K562 (cell line): ENCODE measurements around the gene APCDD1. TPM values are rescaled to one million over a fixed set of nuclear protein-coding genes. Genes with fewer than 3 reads are reported as not detected.

Experiments
- ATAC-seq: fragments of 200-7000 bp; cut with Tn5 transposase; 3 replicates; pipeline ENCODE4 v1.9.1; 2020; ENCODE audit warnings: moderate library complexity
- BruUV-seq: library from RNA; stranded (reverse); fragments of 400-500 nt; replicated peaks from 2 replicates; lab custom pipeline; 2021; lab: Mats Ljungman, UMichigan
- CTCF ChIA-PET: fragments of 300-600 bp; formaldehyde crosslinking; extraction: SDS; loops from one replicate; lab custom pipeline; 2021; ENCODE audit warnings: low intra/inter-chr PET ratio; lab: Yijun Ruan, JAX
- POLR2A ChIA-PET: fragments of 300-600, 350-650 bp; sonication (Branson Sonifier 250); formaldehyde crosslinking; extraction: SDS; loops from one replicate; lab custom pipeline; 2021; ENCODE audit warnings: antibody characterized with exemption, inconsistent platforms; lab: Yijun Ruan, JAX
- DNase-seq, 4 experiments: peaks; one replicate each; pipeline versions ENCODE4 v3.0.0 to v3.0.0-alpha.2; 2011 to 2018; ENCODE audit warnings: low spot score in 3 of 4, mixed read lengths in 3 of 4; ENCODE audit errors: extremely low read depth in 1 of 4
- FAIRE-seq: peaks from 2 replicates; lab custom pipeline; 2011; peaks lifted over from hg19 to GRCh38; lab: Jason Lieb, UNC
- H2AFZ ChIP-seq: 2 replicates; pipeline ENCODE4 v1.6.0; 2011; ENCODE audit warnings: low read depth, low read length, control low read depth, inconsistent platforms
- H3K27ac ChIP-seq: fragments of 200-600 bp; 3 replicates; pipeline ENCODE4 v1.8.0; 2011; ENCODE audit warnings: low read depth, mild to moderate bottlenecking, control low read depth, inconsistent platforms, low read length, moderate library complexity, mixed read lengths; ENCODE audit errors: extremely low read depth
- H3K27me3 ChIP-seq, 2 experiments: fragments of 300-600 bp in 1 of 2; 2 replicates in 1 of 2; 3 replicates in 1 of 2; pipeline versions ENCODE4 v1.6.0 to v1.8.0; 2011; ENCODE audit warnings: inconsistent platforms in 2 of 2, low read length in 2 of 2, mild to moderate bottlenecking in 1 of 2, mixed read lengths in 1 of 2, moderate library complexity in 1 of 2; ENCODE audit not compliant: control insufficient read depth in 2 of 2, insufficient read depth in 2 of 2
- H3K36me3 ChIP-seq: fragments of 300-600 bp; 3 replicates; pipeline ENCODE4 v1.8.0; 2011; ENCODE audit warnings: mild to moderate bottlenecking, low read length, inconsistent platforms; ENCODE audit not compliant: control insufficient read depth, insufficient read depth
- H3K4me1 ChIP-seq, 2 experiments: fragments of 200-600 bp in 1 of 2; replicated peaks in 1 of 2; 2 replicates in 1 of 2; 3 replicates in 1 of 2; pipeline versions ENCODE4 v1.5.1 to v1.8.0; 2011; ENCODE audit warnings: inconsistent platforms in 2 of 2, low read length in 2 of 2, mild to moderate bottlenecking in 1 of 2, mixed read lengths in 1 of 2, moderate library complexity in 1 of 2; ENCODE audit not compliant: control insufficient read depth in 2 of 2, insufficient read depth in 2 of 2
- H3K4me2 ChIP-seq: 2 replicates; pipeline ENCODE4 v1.6.1; 2011; ENCODE audit warnings: low read length, control low read depth, inconsistent platforms, mixed read lengths; ENCODE audit not compliant: insufficient read depth
- H3K4me3 ChIP-seq: fragments of 200-600 bp; sonication (generic), shearing (Covaris generic); 2 replicates; pipeline ENCODE4 v1.5.1; 2016; ENCODE audit warnings: control low read depth, inconsistent platforms
- H3K79me2 ChIP-seq: fragments of 200-600 bp; 3 replicates; pipeline ENCODE4 v1.8.0; 2011; ENCODE audit warnings: low read length, inconsistent platforms; ENCODE audit not compliant: control insufficient read depth, insufficient read depth
- H3K9ac ChIP-seq, 2 experiments: 2 replicates each; pipeline versions ENCODE4 v1.6.0 to v1.6.1; 2011; ENCODE audit warnings: low read depth in 2 of 2, low read length in 2 of 2, control low read depth in 1 of 2, inconsistent platforms in 1 of 2, mild to moderate bottlenecking in 1 of 2, mixed read lengths in 1 of 2; ENCODE audit not compliant: insufficient read depth in 1 of 2
- H3K9me1 ChIP-seq: one replicate; pipeline ENCODE4 v1.6.0; 2011; ENCODE audit warnings: inconsistent platforms, mild to moderate bottlenecking, low read length, moderate library complexity; ENCODE audit not compliant: control insufficient read depth, insufficient read depth
- H3K9me3 ChIP-seq: replicated peaks from 2 replicates; pipeline ENCODE4 v1.5.1; 2011; ENCODE audit warnings: low read depth, low read length, inconsistent platforms; ENCODE audit not compliant: control insufficient read depth, insufficient read depth
- H4K20me1 ChIP-seq: replicated peaks from 2 replicates; pipeline ENCODE4 v1.6.1; 2011; ENCODE audit warnings: low read length, inconsistent platforms, mixed read lengths; ENCODE audit not compliant: control insufficient read depth, insufficient read depth
- HNRNPH1 ChIP-seq: fragments of 200-400 bp; formaldehyde crosslinking; optimal IDR thresholded peaks from 2 replicates; pipeline ENCODE3; 2017; ENCODE audit warnings: low read depth, mild to moderate bottlenecking, low read length, moderate library complexity
- MED1 ChIP-seq: sonication (generic); formaldehyde crosslinking; IDR thresholded peaks from 2 replicates; pipeline ENCODE4 v1.8.1; 2023; ENCODE audit warnings: missing genetic modification reagents, borderline replicate concordance
- MEF2D ChIP-seq: conservative IDR thresholded peaks from 2 replicates; pipeline ENCODE4 v1.6.1; 2016; ENCODE audit warnings: low read depth, missing genetic modification characterization, missing compliant biosample characterization
- NR2C1 ChIP-seq, 2 experiments: fragments of 450-650 bp; IDR thresholded peaks; 2 replicates each; pipeline ENCODE4 v1.6.1; 2017; ENCODE audit warnings: mild to moderate bottlenecking in 2 of 2, antibody characterized with exemption in 1 of 2, inconsistent platforms in 1 of 2, missing compliant biosample characterization in 1 of 2, missing genetic modification characterization in 1 of 2
- NRF1 ChIP-seq, 2 experiments: fragments of 450-650 bp; IDR thresholded peaks in 1 of 2; conservative IDR thresholded peaks in 1 of 2; 2 replicates each; pipeline ENCODE4 v1.6.1; 2014; ENCODE audit warnings: mild to moderate bottlenecking in 2 of 2
- WGBS: fragments of 100-300 bp; shearing (Covaris generic); methylation state at CpG from one replicate; pipeline ENCODE4 v1.1.6; 2016; ENCODE audit warnings: low coverage, mixed read lengths; ENCODE audit not compliant: insufficient coverage; ENCODE audit errors: missing lambda C conversion rate; 5-methylcytosine and 5-hydroxymethylcytosine counted together
- in situ Hi-C: fragments of 300-500 bp; cut with MboI; formaldehyde crosslinking; loops from 4 replicates; pipeline ENCODE4 v1.15.0; 2018; ENCODE audit warnings: inconsistent platforms, mixed read lengths
- intact Hi-C: fragments of 100-400 bp; cut with micrococcal nuclease; formaldehyde crosslinking; loops from 2 replicates; pipeline ENCODE4 v1.14.2; 2022
- polyA plus RNA-seq, 8 experiments: library from polyadenylated mRNA; depleted of rRNA in 4 of 8; stranded (reverse) in 5 of 8; unstranded in 3 of 8; fragments of >200 nt; fragmentation: Nextera tagmentation in 2 of 8; fragmentation: Illumina TruSeq in 1 of 8; extraction: Ambion mirVana in 2 of 8; extraction: Trizol in 1 of 8; gene quantifications; 2 replicates each; pipeline versions ENCODE4 v1.2.1 to v1.2.3, GENCODE V29; 2011 to 2014; ENCODE audit warnings: inconsistent platforms in 1 of 8, missing spikeins in 1 of 8
- total RNA-seq, 7 experiments: library from RNA; depleted of rRNA in 6 of 7; stranded (reverse); fragments of >200 nt in 6 of 7; fragmentation: Illumina TruSeq in 2 of 7; extraction: Trizol in 2 of 7; gene quantifications; 2 replicates each; pipeline versions ENCODE4 v1.2.1 to v1.2.3, GENCODE V29; 2011 to 2021; ENCODE audit warnings: low replicate concordance in 1 of 7
- TF ChIP-seq, protein P1 (sequence below): fragments of 250-450 bp; sonication (Bioruptor Pico); IDR thresholded peaks from 2 replicates; pipeline ENCODE4 v1.4.0; 2020; ENCODE audit warnings: mild to moderate bottlenecking, moderate library complexity

Gene APCDD1
- total and polyA plus RNA-seq, 9 of the 15 experiments (the other 6 are each of a cell fraction or from before 2014, with no cell fraction given), result 0.07 TPM; not detected in 8

DNA sequence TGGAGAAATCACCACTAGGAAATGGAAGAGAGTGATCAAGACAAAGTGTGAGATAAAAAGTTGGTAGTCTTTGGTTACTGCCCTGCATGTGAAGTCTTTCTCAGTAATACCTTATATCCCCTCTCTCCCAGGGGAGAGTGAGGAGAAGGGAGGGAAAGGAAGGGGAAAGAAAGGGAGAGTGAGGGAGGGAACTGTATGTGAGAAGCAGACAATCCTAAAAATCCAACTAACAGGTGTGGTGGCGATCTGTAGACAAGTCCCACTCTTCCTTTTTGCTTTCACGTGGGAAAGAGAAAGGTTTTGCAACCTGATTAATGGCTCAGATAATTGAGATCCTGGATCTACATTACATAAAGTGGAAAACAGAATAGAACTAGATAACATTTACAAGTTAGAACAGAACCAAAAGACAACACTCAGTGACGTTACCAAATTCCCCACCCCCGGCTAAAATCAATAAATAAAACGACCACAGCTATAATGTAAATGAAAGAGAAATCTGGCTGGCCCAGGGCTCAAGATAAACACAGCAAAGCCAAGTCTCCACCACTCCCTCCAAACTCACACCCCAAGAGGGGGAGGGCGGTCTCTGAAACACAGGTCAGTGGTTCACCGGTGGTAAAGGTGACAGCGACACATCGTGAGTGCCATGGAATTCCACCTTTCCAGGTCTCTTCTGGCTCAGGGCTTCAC is 10.0 kb upstream of the APCDD1 start:
- in situ Hi-C loops, result no loop called here
- FAIRE-seq, result no peak
- CTCF ChIA-PET, result no interaction called here

More for the DNA sequence above, 10.0 kb upstream of the APCDD1 start:
- H3K36me3 ChIP-seq, result no peaks in the 10 kb centered on the region
- no peak overlapping the region for H2AFZ ChIP-seq
- H3K79me2 ChIP-seq, result no peaks in the 10 kb centered on the region
- peaks cover 22 to 32% of the 10 kb centered on the region in 2 experiments for H3K27me3 ChIP-seq
- intact Hi-C loops, result no loop called here
- H3K27ac ChIP-seq, result no peak overlapping the region
- ATAC-seq (no peak), DNase-seq (no peak)
- peaks cover 3% of the 10 kb centered on the region; the same call in 1 of the 2 replicates for H4K20me1 ChIP-seq
- H3K9me3 ChIP-seq, result no peaks in the 10 kb centered on the region
- no peaks in the 10 kb centered on the region for H3K9me1 ChIP-seq
- no peak overlapping the region for H3K9ac ChIP-seq
- 0% methylated on average over 9 of the region's 9 CpGs for WGBS
- BruUV-seq, result no TSS peak
- no peak for TF ChIP-seq MED1 (CRISPR knock-in tag)
- TF ChIP-seq HNRNPH1, result no peak
- TF ChIP-seq NRF1 (conservative IDR thresholded peaks at IDR 0.05 in 1 of 2, IDR thresholded peaks at IDR 0.05 in 1 of 2), result no peak
- TF ChIP-seq MEF2D, result no peak
- TF ChIP-seq, protein P1, sequence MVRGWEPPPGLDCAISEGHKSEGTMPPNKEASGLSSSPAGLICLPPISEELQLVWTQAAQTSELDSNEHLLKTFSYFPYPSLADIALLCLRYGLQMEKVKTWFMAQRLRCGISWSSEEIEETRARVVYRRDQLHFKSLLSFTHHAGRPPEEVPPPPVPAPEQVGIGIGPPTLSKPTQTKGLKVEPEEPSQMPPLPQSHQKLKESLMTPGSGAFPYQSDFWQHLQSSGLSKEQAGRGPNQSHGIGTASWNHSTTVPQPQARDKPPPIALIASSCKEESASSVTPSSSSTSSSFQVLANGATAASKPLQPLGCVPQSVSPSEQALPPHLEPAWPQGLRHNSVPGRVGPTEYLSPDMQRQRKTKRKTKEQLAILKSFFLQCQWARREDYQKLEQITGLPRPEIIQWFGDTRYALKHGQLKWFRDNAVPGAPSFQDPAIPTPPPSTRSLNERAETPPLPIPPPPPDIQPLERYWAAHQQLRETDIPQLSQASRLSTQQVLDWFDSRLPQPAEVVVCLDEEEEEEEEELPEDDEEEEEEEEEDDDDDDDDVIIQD (CRISPR knock-in tag), result no peak
- no peak for TF ChIP-seq NR2C1 (IDR thresholded peaks at IDR 0.05)
- no peak for TF ChIP-seq NR2C1 (tag; IDR thresholded peaks at IDR 0.05)
- no peak overlapping the region for H3K4me3 ChIP-seq
- no peaks in the 10 kb centered on the region for H3K4me1 ChIP-seq
- H3K4me2 ChIP-seq, result no peak overlapping the region
- POLR2A ChIA-PET, result no interaction called here
